Stimulated activated CD8-positive, alpha-beta memory T cell treated with anti-CD3 and anti-CD28 coated beads, Interleukin-15, amount 100 ng/mL, for 1 hour (primary cell): Measurements from ENCODE around the gene CAMTA1.

Experiments used
- DNase-seq: peaks from one replicate; pipeline ENCODE4 v3.0.0-alpha.2; 2020; ENCODE audit warnings: low read depth

The CAMTA1 gene

DNA sequence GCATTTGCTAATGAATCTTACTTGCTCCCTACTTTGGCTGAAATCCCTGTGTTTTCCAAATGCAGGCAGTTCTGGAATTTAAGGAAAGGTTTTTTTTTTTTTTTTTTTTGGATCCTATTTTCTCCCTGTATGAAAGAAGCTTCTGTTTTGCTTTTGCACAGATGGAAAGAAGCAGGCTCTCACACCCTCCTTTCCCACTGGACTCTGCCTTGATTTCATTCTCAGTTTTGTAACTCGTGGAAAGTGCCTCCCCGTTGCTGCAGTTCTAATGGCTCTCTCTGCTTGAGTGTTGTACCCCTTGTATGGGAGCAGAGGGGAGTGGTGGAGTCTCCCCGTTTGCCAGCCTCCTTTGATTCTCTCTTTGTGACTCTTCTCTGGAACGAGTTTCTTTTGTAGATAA is 291.9 kb downstream of the CAMTA1 start:
- DNase-seq, result no peak

DNA sequence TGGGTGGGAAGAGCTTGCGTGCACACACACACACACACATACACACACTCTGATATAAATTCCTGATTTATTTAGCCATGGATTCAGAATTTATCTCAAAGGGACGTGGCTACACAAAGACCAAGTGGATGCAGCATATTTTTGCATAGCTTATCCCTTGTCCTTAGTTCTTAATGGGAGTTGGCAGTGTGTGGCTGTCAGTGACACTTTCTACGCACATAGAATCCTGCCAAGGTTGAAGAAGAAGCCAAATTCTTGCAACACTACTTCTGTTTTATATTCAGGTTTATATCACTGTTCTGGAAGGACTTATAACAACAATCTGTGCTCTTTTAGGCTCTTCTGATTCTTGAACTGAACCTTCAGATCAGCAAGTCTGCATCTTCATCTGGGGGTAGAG is 292.7 kb downstream of the CAMTA1 start:
- no peak for DNase-seq

DNA sequence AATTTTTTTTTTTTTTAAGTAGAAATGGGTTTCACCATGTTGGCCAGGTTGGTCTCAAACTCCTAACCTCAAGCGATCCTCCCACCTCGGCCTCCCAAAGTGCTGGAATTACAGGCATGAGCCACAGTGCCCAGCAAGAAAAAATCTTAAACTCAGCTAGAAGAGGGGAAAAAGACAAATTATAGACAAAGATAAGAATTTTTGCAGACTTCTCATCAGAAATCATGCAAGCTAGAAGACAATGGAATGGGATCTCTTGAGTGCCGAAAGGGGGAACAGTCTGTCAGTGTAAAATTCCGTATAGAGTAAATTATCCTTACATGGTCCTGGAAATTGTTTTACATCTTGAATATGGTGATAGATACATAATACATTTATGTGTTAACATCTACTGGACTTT is 294.4 kb downstream of the CAMTA1 start:
- no peak for DNase-seq

DNA sequence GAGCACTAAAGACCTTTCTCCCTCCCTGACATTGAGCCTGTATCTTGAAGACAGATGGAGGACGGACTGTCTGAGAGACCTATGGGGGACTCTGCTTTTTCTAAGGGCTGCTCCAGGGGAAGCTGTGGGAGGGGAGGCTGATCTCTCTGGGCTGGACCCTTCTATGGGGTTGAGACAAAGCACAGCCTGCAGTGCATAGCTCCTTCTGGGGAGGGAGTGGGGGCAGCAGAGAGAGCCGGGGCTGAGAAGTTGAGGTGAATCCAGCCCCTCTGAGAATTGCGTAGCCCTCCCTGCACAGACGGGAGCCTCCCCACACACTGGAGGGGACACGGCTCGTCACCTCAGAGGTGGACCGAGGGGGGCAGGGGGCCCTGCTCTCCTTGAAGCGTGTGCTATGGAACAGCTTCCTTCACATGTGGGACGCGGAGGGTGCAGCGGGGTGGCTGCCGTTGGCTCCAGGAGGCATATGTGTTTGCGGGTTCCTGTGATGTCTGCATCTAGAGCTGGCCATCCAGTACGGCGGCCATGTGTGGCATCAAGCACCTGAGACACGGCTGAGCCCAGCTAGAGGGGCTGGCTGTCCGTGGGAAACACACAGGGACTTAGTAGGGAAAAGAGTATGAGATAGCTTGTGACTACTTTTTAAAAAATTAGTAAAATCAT is 299.1 kb downstream of the CAMTA1 start:
- DNase-seq, result no peak

DNA sequence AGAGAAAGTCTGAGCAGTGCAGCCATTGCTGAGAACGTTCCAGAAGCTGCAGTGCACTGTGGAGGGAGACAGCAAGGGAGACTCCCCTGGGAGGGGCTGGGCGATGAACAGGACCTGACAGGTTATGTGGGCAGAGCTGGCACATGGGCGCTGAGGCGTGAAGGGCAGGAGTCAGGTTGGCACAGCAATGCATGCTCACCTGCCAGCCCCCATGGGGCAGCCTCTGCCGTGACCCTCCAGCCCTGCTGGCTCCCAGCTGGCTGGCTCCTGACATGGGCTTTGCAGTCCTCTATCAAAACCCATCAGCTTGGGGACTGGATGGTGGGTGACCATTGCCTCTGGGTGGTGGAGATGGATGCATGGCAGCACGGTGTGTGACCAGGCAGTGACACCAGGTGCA is 300.3 kb downstream of the CAMTA1 start:
- DNase-seq, result no peak

DNA sequence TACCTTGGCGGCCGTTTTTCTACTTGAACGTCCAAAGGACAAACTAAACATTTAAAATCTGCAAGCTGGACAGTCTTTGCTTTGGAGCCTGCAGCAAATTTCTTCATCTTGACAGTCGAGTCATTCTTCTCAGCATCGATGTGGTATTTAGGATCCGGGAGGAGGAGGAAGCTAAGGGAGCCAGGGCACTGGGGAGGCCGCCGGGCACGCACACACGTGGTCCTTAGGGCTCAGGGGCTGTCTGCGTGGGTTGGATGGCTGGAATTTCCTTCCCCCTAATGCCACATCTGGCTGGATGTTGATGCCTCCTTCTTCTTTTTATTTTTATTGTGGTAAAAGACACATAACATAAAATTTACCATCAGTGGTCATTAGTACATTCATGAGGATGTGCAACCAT is 300.9 kb downstream of the CAMTA1 start:
- no peak for DNase-seq

DNA sequence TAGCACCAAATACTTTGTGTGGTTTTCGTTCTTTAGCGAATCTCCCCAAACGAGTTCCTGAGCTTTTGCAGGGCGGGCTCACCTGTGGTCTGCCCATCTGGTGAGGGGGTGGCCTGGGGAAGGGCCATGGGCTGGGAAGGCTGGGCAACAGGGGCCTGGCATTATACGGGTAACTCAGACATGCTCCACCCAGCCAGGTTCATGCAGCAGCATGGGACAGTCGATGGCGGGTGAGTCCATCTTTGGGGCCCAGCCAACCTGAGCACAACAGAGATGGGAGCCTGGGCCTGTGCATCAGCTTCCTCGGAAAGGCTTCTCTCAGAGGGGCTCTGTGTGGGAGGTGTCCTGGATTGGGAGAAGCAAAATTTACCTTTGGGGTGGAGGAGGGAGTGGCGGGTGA is 302.6 kb downstream of the CAMTA1 start:
- no peak for DNase-seq

DNA sequence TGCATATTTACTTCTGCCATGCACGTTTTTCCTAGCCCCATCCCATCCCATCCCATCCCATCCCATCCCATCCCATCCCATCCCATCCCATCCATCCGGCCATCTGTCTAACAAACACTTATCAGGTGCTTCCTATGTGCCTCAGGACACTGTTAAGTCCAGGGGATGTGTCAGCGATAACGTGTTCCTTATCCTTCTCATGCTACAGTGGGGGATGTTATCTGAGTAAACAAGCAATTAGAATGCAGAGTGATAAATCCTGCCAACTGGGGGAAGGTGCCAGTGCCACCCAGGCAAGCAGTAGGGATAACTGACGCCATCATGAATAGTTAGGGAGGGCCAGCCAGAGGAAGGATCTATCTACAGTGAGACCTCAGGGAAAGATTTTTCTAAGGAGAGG is 304.2 kb downstream of the CAMTA1 start:
- DNase-seq, result no peak

DNA sequence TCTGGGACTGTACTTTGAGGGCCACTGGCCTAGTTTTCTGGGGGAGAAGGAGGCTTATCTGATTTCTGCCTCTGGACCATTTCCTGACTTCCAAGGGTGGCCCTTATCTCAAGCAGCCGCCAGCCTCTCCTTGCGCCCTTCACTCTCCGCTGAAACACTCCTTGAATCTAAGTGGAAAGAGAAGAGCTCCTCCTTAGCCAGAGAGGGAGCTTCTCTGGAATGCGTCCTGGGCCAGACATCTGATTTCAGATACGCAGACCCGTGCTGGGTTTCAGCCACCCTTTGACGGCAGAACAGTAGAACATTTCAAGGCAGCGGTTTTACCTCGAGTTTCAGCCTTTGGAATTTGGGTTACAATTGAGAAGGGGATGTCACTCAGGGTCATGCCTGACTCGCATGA is 308.0 kb downstream of the CAMTA1 start:
- no peak for DNase-seq

DNA sequence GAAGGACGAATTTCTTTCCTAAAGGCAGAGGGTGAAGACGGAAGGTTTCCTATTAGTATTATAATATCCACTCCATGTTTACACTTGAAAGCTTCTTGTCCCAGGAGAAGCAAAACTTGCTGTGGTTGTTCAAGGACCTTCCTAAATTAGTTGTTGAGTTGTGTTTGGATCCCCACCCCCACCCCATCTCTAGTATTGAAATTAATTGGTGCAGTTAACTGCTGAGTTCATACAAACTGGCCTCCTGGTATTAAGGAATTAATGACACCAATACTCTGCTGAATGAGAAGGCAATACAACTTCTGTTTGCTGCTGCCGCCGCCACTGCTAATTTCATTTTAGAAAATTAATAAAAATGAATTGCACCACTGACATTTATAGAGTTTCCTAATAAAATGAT is 308.8 kb downstream of the CAMTA1 start:
- DNase-seq, result no peak

DNA sequence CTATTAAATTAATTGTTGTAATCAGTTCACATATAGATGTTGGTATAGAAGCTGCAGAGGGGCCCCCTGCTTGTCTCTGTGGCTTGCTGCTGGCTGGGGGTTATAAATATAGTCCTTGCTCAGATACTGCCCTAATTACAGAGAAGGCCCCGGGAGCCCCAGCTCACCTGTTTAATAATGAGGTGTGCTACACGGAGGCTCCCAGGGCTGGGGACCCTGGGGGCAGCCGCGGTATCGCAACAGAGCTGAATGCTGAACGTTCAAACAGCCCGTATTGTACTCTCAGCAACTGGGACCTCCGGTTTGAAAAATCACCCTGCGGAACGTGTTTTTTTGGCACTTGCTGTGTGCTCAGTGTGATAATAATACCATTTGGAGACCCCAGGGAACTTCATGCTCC is 309.3 kb downstream of the CAMTA1 start:
- no peak for DNase-seq

DNA sequence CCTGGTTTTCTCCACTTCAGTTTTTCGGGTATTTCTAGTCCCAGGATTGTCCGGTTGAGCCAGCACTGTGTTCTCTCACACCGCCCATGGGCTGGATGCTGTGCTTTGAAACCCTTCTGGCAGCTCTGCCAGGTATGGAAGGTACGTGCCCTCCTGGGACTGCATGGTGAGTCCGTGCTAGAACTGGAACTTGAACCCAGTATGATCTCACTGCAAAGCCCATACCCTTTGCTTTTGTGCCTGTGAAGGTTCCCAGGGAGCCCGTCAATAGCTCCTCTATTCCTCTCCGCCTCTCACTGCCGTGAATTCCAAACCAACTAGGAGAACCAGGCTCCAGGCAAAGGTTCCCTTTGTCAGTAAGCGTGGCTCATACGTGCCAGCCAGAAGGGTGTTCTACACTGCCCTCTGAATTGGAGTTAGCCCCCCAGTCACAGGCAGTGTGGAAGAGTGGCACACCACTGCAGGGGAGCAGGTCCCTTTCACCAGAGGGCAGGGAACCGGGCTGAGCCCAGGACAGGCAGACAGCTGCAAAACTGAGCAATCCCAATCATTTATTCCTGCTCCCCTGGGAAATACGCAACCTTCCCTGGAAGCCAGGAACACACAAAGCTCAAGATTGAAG is 310.2 kb downstream of the CAMTA1 start:
- DNase-seq, result no peak

DNA sequence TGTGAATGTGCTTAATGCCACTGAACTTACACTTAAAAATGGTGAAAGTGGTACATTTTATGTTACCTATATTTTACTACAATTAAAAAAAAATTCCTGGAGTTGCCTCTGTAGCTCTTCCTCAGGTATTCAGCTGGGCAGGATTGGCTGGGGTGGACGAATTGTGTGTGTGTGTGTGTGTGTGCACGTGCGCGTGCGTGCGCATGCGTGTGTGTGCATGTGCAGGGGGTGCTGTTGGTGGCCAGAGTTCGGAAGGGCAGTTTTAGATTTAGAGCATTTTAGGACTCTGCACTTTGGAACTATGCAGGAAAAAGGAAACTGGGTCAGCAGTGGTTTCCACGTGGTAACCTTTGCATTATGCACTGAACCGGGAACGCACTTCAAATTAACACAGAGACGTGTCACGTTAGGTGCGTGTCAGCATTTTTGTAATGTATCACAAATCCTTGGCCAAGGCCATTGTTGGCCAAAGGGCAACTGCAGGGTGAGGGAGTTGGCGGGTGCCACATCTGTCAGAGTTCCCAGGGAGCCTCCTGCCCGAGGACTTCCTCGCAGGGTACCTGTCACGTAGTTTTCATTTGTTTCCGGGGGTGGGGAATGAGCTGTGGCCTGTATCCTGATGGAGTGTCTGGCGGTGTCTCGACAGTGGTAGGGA is 312.8 kb downstream of the CAMTA1 start:
- no peak for DNase-seq

DNA sequence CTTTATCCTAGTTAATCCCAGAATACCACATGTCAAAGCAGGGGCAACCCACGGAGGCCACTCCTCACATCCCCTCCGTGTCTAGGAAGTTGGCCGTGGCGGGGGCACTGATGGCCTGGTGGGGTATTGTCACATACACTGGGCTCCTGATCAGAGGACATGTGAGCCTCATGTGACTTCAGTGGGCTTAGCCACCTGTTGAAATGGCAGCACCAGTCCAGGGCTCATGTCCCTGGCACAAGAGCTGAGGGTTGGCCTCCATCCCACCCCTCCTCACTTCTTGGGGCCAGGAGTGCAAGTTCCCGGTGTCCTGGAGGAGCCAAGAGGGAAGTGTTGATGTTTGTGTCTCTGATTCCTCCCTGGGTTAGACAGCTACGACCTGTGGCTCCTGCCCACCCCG is 313.4 kb downstream of the CAMTA1 start:
- DNase-seq, result no peak

DNA sequence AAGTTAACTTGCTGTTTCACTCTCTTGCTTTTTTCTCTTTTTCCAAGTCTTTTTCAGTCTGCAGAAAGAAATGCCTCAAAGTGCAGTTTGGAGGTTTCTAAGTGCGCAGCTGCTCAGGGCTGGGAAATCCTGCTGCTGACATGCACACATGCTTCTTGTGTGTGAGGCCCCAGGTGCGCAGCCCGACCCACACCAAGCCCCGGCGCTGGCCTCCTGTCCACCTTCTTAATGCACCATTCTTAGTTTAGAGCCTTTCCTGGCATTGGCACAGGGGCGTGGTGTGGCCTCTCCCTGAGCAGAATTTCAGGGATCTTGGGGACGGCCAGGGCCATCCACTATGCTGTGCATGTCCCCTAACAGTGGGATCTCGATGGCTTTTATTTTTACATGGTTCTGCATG is 315.2 kb downstream of the CAMTA1 start:
- no peak for DNase-seq

DNA sequence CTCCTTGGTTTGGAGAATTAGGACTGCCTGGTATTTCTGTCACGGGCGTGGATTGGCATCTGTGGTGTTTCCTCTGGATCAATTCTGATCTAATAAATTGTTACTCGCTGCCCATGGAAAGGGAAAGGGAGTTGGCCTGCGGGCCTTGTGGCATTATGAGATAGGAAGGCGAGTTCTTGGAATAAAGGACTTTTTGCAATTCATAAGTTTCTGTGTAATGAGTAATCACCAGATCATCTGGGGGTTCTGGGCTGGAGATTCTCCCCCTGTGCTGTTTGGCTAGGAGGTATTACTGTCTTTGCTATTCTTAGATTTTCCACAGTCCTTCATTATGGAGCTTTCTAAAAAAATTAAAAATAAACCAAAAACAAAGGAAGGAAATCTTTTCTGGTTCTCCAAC is 315.9 kb downstream of the CAMTA1 start:
- no peak for DNase-seq

DNA sequence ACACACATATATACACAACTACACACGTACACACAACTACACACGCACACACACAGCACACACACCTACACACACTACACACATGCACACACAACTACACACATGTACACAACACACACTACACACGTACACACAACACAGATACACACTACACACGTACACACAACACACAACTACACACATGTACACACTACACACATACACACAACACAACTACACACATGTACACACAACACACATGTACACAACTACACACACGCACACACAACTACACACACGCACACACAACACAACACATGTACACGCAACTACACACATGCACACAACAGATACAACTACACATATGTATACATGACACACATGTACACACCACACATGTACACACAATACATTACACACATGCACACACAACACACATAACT is 318.1 kb downstream of the CAMTA1 start:
- no peak for DNase-seq

DNA sequence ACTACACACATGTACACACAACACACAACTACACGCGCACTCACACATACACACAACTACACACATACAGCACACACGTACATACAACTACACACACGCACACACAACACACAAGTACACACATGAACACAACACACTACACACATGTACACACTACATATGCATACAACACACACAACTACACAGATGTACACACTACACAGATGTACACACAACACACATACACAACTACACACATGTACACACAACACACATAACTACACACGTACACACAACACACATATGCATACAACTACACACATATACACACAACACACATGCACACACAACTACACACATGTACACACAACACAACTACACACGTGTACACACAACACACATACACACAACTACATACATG is 318.6 kb downstream of the CAMTA1 start:
- no peak for DNase-seq

DNA sequence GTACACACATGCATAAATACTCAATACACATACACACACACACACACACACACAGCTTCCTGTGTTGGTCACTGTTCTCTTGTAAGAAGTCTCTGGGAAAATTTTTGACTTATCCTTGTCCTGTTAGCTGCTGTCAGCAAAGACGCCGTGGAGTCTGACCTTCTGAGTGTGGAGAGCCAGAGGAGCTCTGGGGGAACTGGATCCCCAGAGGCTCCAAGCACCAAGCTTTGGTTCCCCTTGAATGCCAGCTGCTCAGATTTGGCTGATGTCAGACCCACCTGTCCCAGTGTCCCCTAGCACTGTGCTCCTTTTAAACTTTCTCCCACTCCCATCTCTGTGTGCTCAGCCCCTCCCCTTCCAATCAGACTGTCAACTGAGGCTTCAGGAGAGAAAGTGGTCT is 319.1 kb downstream of the CAMTA1 start:
- DNase-seq, result no peak

DNA sequence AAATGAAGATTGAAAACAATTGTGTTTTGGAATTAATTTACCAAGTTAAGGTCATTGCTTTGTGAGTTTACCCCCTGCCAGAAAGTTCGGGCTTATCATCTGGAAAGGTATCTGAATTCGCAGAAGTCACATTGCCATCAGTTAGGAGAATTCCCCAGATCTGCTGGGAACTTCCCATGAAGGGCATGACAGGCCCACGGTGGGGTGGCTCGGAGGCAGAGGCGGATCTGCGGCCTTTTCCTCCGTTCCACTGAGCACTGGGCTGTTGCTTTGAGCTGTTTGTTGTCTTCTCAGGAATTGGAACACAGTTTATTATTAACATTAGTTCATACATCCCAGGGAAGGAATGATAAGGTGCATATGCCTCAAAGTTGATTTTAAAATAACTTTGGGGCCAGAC is 320.0 kb downstream of the CAMTA1 start:
- no peak for DNase-seq

DNA sequence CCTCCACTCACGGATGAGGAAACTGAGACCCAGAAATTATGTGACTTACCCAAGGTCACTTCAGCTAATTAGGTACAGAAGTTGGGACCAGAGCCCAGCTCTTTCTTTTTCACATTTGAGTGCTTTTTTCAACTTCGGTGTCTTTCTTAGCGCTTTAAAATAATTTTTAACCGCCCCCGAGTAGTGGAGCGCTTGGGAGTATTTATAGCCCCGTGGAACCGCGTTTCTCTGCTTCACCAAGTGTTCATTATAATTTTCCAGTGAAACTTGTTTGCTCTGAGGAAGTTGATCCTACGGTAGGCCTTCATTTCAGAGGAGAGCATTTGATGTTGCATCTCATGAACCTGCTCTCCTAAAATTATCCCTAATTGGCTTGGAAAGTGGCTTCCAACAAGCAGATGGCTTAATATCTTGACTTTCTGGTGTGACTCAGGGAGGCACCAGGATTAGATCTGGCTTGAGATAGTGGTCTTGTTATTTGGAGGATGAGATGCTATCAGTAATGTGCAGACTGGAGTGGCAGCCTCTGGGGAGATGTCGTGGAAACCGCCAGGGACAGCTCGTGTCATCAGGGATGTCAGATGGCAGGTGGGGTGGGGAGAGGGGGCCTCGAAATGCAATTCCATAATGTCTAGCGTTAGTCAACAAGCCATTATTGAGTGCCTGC is 321.3 kb downstream of the CAMTA1 start:
- DNase-seq, result no peak

DNA sequence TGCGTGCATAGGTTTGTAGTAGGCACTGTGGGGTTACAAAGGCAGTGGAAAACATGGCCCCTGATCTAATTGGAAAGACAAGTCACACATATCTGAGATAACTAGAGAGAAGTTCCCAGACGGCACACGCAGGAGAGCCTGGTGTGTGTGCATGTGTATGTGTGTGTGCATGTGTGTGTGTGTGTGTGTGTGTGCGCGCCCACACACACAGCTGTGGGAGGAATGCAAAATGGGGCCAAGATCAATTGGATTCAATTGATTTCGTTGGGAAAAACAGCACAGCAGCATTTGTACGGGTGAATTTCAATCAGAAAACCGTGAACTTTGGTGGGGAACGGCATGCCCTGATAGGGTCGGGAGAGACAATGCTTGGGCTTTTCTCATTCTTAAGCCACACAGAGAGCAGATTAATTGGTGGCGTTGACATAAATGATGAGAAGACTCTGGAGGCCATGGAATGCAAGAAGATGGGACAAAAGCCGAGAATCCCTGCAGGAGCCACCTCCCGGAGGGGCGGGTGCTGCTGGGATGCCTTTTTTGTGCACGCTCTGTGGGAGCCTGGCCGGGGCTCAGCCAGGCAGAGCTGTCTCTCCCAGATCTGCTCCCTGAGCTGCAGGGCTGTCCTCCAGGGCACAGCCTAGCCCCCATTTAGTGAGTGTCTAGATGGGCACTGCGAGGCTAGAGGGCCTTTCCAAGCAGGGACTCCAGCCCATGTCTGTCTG is 322.0 kb downstream of the CAMTA1 start:
- no peak for DNase-seq

DNA sequence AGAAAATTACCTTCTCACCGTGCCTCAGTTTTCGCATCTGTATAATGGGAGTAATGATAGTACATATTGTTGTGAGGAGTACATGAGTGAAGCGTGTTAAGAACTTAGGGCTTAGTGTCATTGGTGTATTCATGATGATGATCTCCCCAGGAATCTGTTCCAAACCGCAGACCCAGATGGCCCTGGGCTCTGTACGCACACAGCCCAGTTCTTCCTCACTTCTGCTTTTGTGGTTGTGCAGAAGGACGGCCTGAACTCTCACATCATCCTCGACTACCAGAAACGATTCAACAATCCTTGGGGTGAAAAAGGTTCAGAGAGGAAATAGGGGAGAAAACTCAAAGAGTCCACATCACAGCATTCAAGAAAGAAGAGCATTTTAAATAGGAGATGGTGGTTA is 323.0 kb downstream of the CAMTA1 start:
- DNase-seq, result no peak
